ENCODE measurements around the gene NLGN1. TPM values are rescaled to one million over a fixed set of nuclear protein-coding genes. Genes with fewer than 3 reads are reported as not detected.

NLGN1 gene
- total RNA-seq, 1 donor from 2014 or later, result not detected

DNA sequence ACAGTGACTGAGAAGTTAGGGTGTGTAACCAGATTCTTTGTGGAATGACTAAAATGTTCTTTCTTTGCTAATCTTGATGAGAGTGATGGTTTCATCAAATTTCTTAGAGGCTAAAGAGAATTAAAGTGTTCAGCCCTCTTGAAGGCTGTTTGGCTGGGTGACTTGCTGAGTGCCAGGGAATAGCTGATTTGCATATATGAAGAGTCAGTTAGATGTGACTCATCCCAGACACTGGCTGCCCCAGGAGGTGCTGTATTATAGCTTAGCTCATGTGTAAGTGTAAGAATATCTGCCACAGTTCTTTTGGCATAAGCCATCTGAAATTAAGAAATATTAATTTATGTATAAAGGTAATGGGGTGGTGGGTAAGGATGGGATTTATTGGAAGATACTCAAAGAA, 535.1 kb downstream of the NLGN1 start:
- Mint-ChIP-seq H3K27ac (no peak overlapping the region), H3K36me3 (ENCODE audit: low read depth) (no peaks in the 10 kb centered on the region), H3K4me1 (no peaks in the 10 kb centered on the region), H3K4me3 (no peak overlapping the region), H3K9me3 (no peaks in the 10 kb centered on the region), H3K27me3 (no peaks in the 10 kb centered on the region)
- TF ChIP-seq, protein P1, sequence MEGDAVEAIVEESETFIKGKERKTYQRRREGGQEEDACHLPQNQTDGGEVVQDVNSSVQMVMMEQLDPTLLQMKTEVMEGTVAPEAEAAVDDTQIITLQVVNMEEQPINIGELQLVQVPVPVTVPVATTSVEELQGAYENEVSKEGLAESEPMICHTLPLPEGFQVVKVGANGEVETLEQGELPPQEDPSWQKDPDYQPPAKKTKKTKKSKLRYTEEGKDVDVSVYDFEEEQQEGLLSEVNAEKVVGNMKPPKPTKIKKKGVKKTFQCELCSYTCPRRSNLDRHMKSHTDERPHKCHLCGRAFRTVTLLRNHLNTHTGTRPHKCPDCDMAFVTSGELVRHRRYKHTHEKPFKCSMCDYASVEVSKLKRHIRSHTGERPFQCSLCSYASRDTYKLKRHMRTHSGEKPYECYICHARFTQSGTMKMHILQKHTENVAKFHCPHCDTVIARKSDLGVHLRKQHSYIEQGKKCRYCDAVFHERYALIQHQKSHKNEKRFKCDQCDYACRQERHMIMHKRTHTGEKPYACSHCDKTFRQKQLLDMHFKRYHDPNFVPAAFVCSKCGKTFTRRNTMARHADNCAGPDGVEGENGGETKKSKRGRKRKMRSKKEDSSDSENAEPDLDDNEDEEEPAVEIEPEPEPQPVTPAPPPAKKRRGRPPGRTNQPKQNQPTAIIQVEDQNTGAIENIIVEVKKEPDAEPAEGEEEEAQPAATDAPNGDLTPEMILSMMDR (IDR thresholded peaks at IDR 0.05), result no peak
- CTCF ChIA-PET, result no interaction called here
- DNase-seq, result no peak
- intact Hi-C loops (cut with micrococcal nuclease), result no loop called here
- no peak for ATAC-seq (ENCODE audit: low read depth)
- POLR2A ChIA-PET, result no interaction called here

DNA sequence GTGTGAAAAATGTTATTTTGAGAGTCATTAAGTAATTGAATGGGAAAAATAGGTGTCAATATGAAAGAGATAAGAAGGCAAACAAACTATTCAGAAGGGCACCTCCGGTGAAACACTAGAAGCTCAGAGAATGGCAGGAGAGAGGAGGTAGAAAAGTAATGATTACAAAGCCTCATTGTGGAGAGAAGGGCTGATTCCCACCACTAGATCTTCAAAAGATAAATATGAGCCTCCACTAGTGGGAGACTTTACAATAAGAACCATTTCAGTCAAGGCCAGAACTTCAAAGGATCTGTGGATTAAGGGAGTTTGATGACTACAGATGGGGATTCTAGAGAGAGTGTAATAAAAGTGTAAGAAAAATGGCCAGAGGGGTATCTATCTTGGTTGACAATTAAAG, 535.6 kb downstream of the NLGN1 start:
- ChIA-PET CTCF (no interaction called here), POLR2A (no interaction called here)
- Mint-ChIP-seq H3K4me3 (no peak overlapping the region), H3K27ac (no peak overlapping the region), H3K9me3 (peaks cover under 1% of the 10 kb centered on the region), H3K36me3 (ENCODE audit: low read depth) (no peaks in the 10 kb centered on the region), H3K27me3 (no peaks in the 10 kb centered on the region), H3K4me1 (no peaks in the 10 kb centered on the region)
- TF ChIP-seq, protein P1 (IDR thresholded peaks at IDR 0.05), result no peak
- intact Hi-C loops (cut with micrococcal nuclease), result no loop called here
- DNase-seq (no peak), ATAC-seq (ENCODE audit: low read depth) (no peak)

DNA sequence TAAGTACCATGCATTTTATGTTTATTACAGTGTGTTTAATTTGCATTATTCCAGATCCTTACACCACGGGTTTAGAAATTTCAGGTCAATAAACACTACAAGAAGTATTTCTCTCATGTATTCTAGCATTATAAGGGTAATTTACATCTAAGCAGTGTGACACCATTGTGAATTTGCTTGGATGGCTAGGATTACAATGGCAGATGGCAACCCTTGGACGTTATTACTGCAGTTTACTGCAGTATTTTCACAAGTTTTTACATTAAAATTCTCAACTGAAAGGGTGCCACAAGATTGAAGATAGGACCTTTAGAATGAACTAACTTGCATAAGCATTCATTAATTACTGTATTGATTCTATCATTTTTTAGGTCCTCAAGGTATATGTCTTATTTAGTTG, 538.8 kb downstream of the NLGN1 start:
- Mint-ChIP-seq H3K4me3 (no peak overlapping the region), H3K27me3 (no peaks in the 10 kb centered on the region), H3K4me1 (no peaks in the 10 kb centered on the region), H3K9me3 (peaks cover 3% of the 10 kb centered on the region), H3K36me3 (ENCODE audit: low read depth) (no peaks in the 10 kb centered on the region), H3K27ac (no peak overlapping the region)
- ChIA-PET POLR2A (no interaction called here), CTCF (no interaction called here)
- ATAC-seq (ENCODE audit: low read depth) (no peak), DNase-seq (no peak)
- intact Hi-C loops (cut with micrococcal nuclease), result no loop called here
- TF ChIP-seq, protein P1 (IDR thresholded peaks at IDR 0.05), result no peak

DNA sequence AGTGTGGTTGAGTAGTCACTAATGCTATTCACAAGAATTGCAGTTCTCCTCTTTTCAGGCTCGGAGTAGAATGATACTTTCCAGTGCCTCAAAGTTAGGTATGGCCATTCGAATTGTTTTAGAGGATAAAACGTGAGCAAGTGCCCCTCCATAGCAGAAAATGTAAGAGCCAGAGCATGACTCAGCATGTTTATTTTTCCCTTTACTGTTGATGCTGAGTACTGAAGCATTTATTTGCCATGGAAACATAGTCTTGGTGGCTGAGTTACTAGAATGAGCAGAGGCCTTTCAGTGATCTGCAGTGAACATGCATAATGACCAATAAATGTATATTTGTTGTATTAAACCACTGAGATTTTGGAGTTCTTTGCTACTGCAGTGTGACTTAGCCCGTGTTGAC, 540.6 kb downstream of the NLGN1 start:
- DNase-seq (no peak), ATAC-seq (ENCODE audit: low read depth) (no peak)
- Mint-ChIP-seq H3K9me3 (peaks cover 3% of the 10 kb centered on the region), H3K27me3 (no peaks in the 10 kb centered on the region), H3K4me1 (no peaks in the 10 kb centered on the region), H3K4me3 (no peak overlapping the region), H3K27ac (no peak overlapping the region), H3K36me3 (ENCODE audit: low read depth) (no peaks in the 10 kb centered on the region)
- intact Hi-C loops (cut with micrococcal nuclease), result no loop called here
- POLR2A ChIA-PET, result no interaction called here
- CTCF ChIA-PET, result no interaction called here
- TF ChIP-seq, protein P1 (IDR thresholded peaks at IDR 0.05), result no peak

DNA sequence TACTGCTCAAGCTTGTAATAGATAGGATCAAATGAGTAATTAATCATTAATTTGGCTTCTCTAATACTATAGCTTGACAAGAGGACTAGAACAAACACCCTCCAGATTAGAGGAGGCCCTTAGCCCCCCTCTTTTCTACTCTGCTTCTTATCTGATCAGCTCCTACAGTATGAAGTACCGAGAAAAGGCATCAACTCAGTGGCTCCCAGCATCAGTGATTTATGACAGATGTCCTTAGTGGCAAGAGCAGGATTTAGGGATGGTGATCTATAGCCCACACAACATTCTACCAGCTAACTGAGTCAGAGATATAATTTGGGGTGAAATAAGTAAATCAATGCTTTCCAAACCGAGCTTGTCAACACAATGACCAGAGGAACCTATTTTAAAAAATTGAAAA, 541.1 kb downstream of the NLGN1 start:
- POLR2A ChIA-PET, result no interaction called here
- TF ChIP-seq, protein P1 (IDR thresholded peaks at IDR 0.05), result no peak
- Mint-ChIP-seq H3K9me3 (peaks cover 3% of the 10 kb centered on the region), H3K4me3 (no peak overlapping the region), H3K27ac (no peak overlapping the region), H3K27me3 (no peaks in the 10 kb centered on the region), H3K4me1 (no peaks in the 10 kb centered on the region), H3K36me3 (ENCODE audit: low read depth) (no peaks in the 10 kb centered on the region)
- intact Hi-C loops (cut with micrococcal nuclease), result no loop called here
- ATAC-seq (ENCODE audit: low read depth), result no peak
- CTCF ChIA-PET, result no interaction called here
- no peak for DNase-seq

Data from activated B cell treated with CpG ODN at 0.5 μM for 24 hours (primary cell).